GM18858 (cell line): Measurements from ENCODE around the gene DENND4A.
"Not testable (repeated sequence)": the region's sequence is repeated elsewhere in the genome, so short reads cannot be mapped to it uniquely, and the experiment has no call there.

ENCODE experiments used
- ATAC-seq: cut with Tn5 transposase; IDR thresholded peaks from one replicate; pipeline ENCODE4 v1.9.1; 2021; ENCODE audit not compliant: unreplicated experiment

Gene DENND4A

GRCh38 chr15:65761210-65761926, 30.7 kb downstream of the DENND4A start:
- ATAC-seq, result no peak

- no peak for ATAC-seq
Observed at GRCh38 chr15:65759441-65759840, 32.7 kb downstream of the DENND4A start.

GRCh38 chr15:65758242-65758641, 33.9 kb downstream of the DENND4A start:
- no peak for ATAC-seq

GRCh38 chr15:65757256-65757655, 34.8 kb downstream of the DENND4A start:
- ATAC-seq, result no peak

GRCh38 chr15:65752151-65752700, 39.9 kb downstream of the DENND4A start:
- ATAC-seq, result no peak

- ATAC-seq, result no peak
Observed at GRCh38 chr15:65751431-65751830, 40.7 kb downstream of the DENND4A start.

GRCh38 chr15:65747265-65747664, 44.8 kb downstream of the DENND4A start:
- no peak for ATAC-seq

- no peak for ATAC-seq
Observed at GRCh38 chr15:65743637-65744252, 48.3 kb downstream of the DENND4A start.

- ATAC-seq, result no peak
Observed at GRCh38 chr15:65740148-65740547, 51.9 kb downstream of the DENND4A start.

- ATAC-seq, result no peak
Observed at GRCh38 chr15:65738649-65739048, 53.4 kb downstream of the DENND4A start.

- ATAC-seq, result not testable (repeated sequence)
Observed at GRCh38 chr15:65733599-65733998, 58.5 kb downstream of the DENND4A start.

GRCh38 chr15:65732698-65733097, 59.4 kb downstream of the DENND4A start:
- ATAC-seq, result no peak

GRCh38 chr15:65731926-65732325, 60.2 kb downstream of the DENND4A start:
- no peak for ATAC-seq

- no peak for ATAC-seq
Observed at GRCh38 chr15:65730549-65731172, 61.4 kb downstream of the DENND4A start.

GRCh38 chr15:65724464-65725215, 67.5 kb downstream of the DENND4A start:
- no peak for ATAC-seq

GRCh38 chr15:65723876-65724275, 68.2 kb downstream of the DENND4A start:
- no peak for ATAC-seq

GRCh38 chr15:65722191-65722590, 69.9 kb downstream of the DENND4A start:
- no peak for ATAC-seq

GRCh38 chr15:65712415-65712814, 79.7 kb downstream of the DENND4A start:
- ATAC-seq, result no peak

- no peak for ATAC-seq
Observed at GRCh38 chr15:65695081-65695480, 97.0 kb downstream of the DENND4A start.

- no peak for ATAC-seq
Observed at GRCh38 chr15:65690778-65691177, 101.3 kb downstream of the DENND4A start.

GRCh38 chr15:65690173-65690572, 101.9 kb downstream of the DENND4A start:
- no peak for ATAC-seq
